Cardiac fibroblast (primary cell): ENCODE results near the gene ATP6V1C2.

Experiments used
- DNase-seq, 2 donors: peaks; one replicate each; pipeline versions ENCODE4 v3.0.0 to v3.0.0-alpha.2; 2010; ENCODE audit warnings: low read depth in 2 of 2
- H3K4me3 ChIP-seq, 2 donors: replicated peaks in 1 of 2; 1 replicate in 1 of 2; 2 replicates in 1 of 2; pipeline ENCODE4 v1.5.1; 2011; ENCODE audit warnings: low read depth in 2 of 2, low read length in 2 of 2, mild to moderate bottlenecking in 2 of 2, moderate library complexity in 1 of 2
- CTCF ChIP-seq: IDR thresholded peaks from one replicate; pipeline ENCODE4 v1.5.1; 2011; ENCODE audit warnings: low read depth, mild to moderate bottlenecking, low read length, inconsistent platforms

ATP6V1C2 gene

GRCh38 chr2:10788855-10789254 is 67.4 kb downstream of the ATP6V1C2 start:
- H3K4me3 ChIP-seq: no peak overlapping the region
- no peak for TF ChIP-seq CTCF
- no peak for DNase-seq

- no peak for DNase-seq
- TF ChIP-seq CTCF: no peak
- no peak overlapping the region for H3K4me3 ChIP-seq
Observed at GRCh38 chr2:10790228-10790973, 69.0 kb downstream of the ATP6V1C2 start.

GRCh38 chr2:10792001-10792634 is 70.7 kb downstream of the ATP6V1C2 start:
- no peak overlapping the region for H3K4me3 ChIP-seq
- no peak for DNase-seq
- TF ChIP-seq CTCF: no peak

GRCh38 chr2:10792660-10793400 is 71.4 kb downstream of the ATP6V1C2 start:
- no peak overlapping the region for H3K4me3 ChIP-seq
- no peak for TF ChIP-seq CTCF
- DNase-seq: no peak

GRCh38 chr2:10793816-10794215 is 72.4 kb downstream of the ATP6V1C2 start:
- no peak for DNase-seq
- no peak overlapping the region for H3K4me3 ChIP-seq
- no peak for TF ChIP-seq CTCF

- DNase-seq: no peak
- TF ChIP-seq CTCF: no peak
- H3K4me3 ChIP-seq: no peak overlapping the region
Observed at GRCh38 chr2:10794876-10795275, 73.4 kb downstream of the ATP6V1C2 start.
